OCI-LY1 (cell line): Measurements from ENCODE around the gene MTAP.

Experiments used
- H2AFZ ChIP-seq: fragments of 200-600 bp; sonication (generic), shearing (Covaris generic); 2 replicates; pipeline ENCODE4 v1.6.0; 2014; ENCODE audit warnings: antibody characterized with exemption, mild to moderate bottlenecking, low read length
- H3F3A ChIP-seq: fragments of 200-600 bp; sonication (generic), shearing (Covaris generic); 2 replicates; pipeline ENCODE4 v1.6.0; 2014; ENCODE audit warnings: mild to moderate bottlenecking, antibody characterized with exemption, low read length, moderate library complexity; ENCODE audit not compliant: insufficient read depth
- H3K27ac ChIP-seq: fragments of 200-600 bp; sonication (generic); 2 replicates; pipeline ENCODE4 v1.5.1; 2014; ENCODE audit warnings: low read length, mixed run types, mild to moderate bottlenecking, low read depth; ENCODE audit not compliant: poor library complexity, severe bottlenecking
- H3K27me3 ChIP-seq: fragments of 200-600 bp; sonication (generic); 2 replicates; pipeline ENCODE4 v1.6.0; 2014; ENCODE audit warnings: antibody characterized with exemption, mild to moderate bottlenecking, low read length, moderate library complexity; ENCODE audit not compliant: insufficient read depth
- H3K36me3 ChIP-seq: fragments of 200-600 bp; sonication (generic); 2 replicates; pipeline ENCODE4 v1.6.1; 2014; ENCODE audit warnings: mild to moderate bottlenecking, antibody characterized with exemption, low read length, moderate library complexity, mixed read lengths; ENCODE audit not compliant: insufficient read depth
- H3K4me1 ChIP-seq: fragments of 200-600 bp; sonication (generic); 2 replicates; pipeline ENCODE4 v1.5.1; 2014; ENCODE audit warnings: mild to moderate bottlenecking, low read length, moderate library complexity; ENCODE audit not compliant: insufficient read depth, severe bottlenecking
- H3K4me2 ChIP-seq: fragments of 200-600 bp; sonication (generic), shearing (Covaris generic); 2 replicates; pipeline ENCODE4 v1.6.1; 2014; ENCODE audit warnings: low read length
- H3K4me3 ChIP-seq: fragments of 200-600 bp; sonication (generic); 2 replicates; pipeline ENCODE4 v1.5.1; 2014; ENCODE audit warnings: low read length, low read depth, mild to moderate bottlenecking, mixed read lengths; ENCODE audit not compliant: poor library complexity, severe bottlenecking
- H3K79me2 ChIP-seq: fragments of 200-600 bp; shearing (Covaris generic); 2 replicates; pipeline ENCODE4 v1.6.1; 2016; ENCODE audit warnings: mixed run types, low read length, mixed read lengths; ENCODE audit not compliant: insufficient read depth
- H3K9ac ChIP-seq: fragments of 200-600 bp; sonication (generic), shearing (Covaris generic); 2 replicates; pipeline ENCODE4 v1.6.1; 2014; ENCODE audit warnings: mild to moderate bottlenecking, low read length, mixed read lengths
- H3K9me2 ChIP-seq: fragments of 200-600 bp; sonication (generic), shearing (Covaris generic); 2 replicates; pipeline ENCODE4 v1.6.1; 2014; ENCODE audit warnings: low read depth, mild to moderate bottlenecking, low read length, mixed read lengths
- H3K9me3 ChIP-seq: fragments of 200-600 bp; shearing (Covaris generic); 2 replicates; pipeline ENCODE4 v1.6.1; 2014; ENCODE audit warnings: low read length, mixed read lengths
- H4K20me1 ChIP-seq: fragments of 200-600 bp; sonication (generic), shearing (Covaris generic); 2 replicates; pipeline ENCODE4 v1.6.0; 2016; ENCODE audit warnings: mild to moderate bottlenecking, low read length; ENCODE audit not compliant: insufficient read depth
- CTCF ChIP-seq: fragments of 200-600 bp; sonication (generic), shearing (Covaris generic); IDR thresholded peaks from 2 replicates; pipeline ENCODE4 v1.5.1; 2017; ENCODE audit warnings: mild to moderate bottlenecking, antibody characterized with exemption, low read length, moderate library complexity, mixed read lengths
- EZH2 ChIP-seq: fragments of 200-600 bp; sonication (generic), shearing (Covaris generic); IDR thresholded peaks from 2 replicates; pipeline ENCODE4 v1.8.0; 2017; ENCODE audit warnings: borderline replicate concordance, mixed run types, mild to moderate bottlenecking, antibody characterized with exemption, low read length, moderate library complexity, mixed read lengths

The MTAP gene

GRCh38 chr9:21852754-21853153 is 50.3 kb downstream of the MTAP start:
- H3K4me1 ChIP-seq, result no peaks in the 10 kb centered on the region
- TF ChIP-seq EZH2 (no peak), CTCF (no peak)
- no peaks in the 10 kb centered on the region for H3K79me2 ChIP-seq
- H3K36me3 ChIP-seq, result peaks cover 88% of the 10 kb centered on the region
- H3K9me3 ChIP-seq, result no peaks in the 10 kb centered on the region
- H3K27ac ChIP-seq, result no peak overlapping the region
- no peak overlapping the region for H3K9ac ChIP-seq
- H3K4me3 ChIP-seq, result no peak overlapping the region
- H3K27me3 ChIP-seq, result no peaks in the 10 kb centered on the region
- no peak overlapping the region for H3K4me2 ChIP-seq
- no peaks in the 10 kb centered on the region for H3K9me2 ChIP-seq
- no peak overlapping the region for H2AFZ ChIP-seq
- no peaks in the 10 kb centered on the region for H4K20me1 ChIP-seq
- no peaks in the 10 kb centered on the region for H3F3A ChIP-seq

- Histone ChIP-seq H2AFZ (no peak overlapping the region), H3K27ac (no peak overlapping the region), H3K4me3 (no peak overlapping the region), H3K9ac (no peak overlapping the region), H3K9me3 (no peaks in the 10 kb centered on the region), H3K4me2 (no peak overlapping the region), H3K27me3 (no peaks in the 10 kb centered on the region), H3F3A (no peaks in the 10 kb centered on the region), H3K36me3 (peaks cover 88% of the 10 kb centered on the region), H4K20me1 (no peaks in the 10 kb centered on the region), H3K4me1 (no peaks in the 10 kb centered on the region), H3K9me2 (no peaks in the 10 kb centered on the region), H3K79me2 (no peaks in the 10 kb centered on the region)
- TF ChIP-seq EZH2 (no peak), CTCF (no peak)
Measured at GRCh38 chr9:21853414-21853813, 51.0 kb downstream of the MTAP start.

DNA sequence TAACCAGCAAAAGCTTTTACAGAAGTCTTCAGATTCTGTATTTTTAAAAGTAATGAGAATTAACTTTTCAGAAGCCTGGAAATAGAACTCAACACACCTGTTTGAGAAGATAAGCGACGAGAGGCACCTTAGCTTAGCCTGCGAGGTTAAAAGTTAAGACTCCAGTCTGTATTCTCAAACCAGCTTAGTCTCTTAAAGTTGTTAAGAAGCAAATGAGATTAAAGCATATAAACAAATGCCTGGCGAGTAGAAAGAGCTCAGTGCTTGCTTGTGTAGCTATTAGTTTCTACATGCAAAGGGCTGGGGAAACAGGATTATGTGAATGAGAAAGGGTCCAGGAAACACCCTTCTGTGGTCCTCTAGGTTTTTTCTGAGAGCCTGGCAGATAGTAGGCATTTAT is 51.7 kb downstream of the MTAP start:
- no peaks in the 10 kb centered on the region for H3K27me3 ChIP-seq
- no peak overlapping the region for H3K4me2 ChIP-seq
- H3K9me3 ChIP-seq, result no peaks in the 10 kb centered on the region
- no peak overlapping the region for H3K4me3 ChIP-seq
- no peak overlapping the region for H3K27ac ChIP-seq
- H3K79me2 ChIP-seq, result no peaks in the 10 kb centered on the region
- H2AFZ ChIP-seq, result no peak overlapping the region
- TF ChIP-seq CTCF, result no peak
- TF ChIP-seq EZH2, result no peak
- H4K20me1 ChIP-seq, result no peaks in the 10 kb centered on the region
- H3K9ac ChIP-seq, result no peak overlapping the region
- peaks cover 88% of the 10 kb centered on the region for H3K36me3 ChIP-seq
- H3K4me1 ChIP-seq, result no peaks in the 10 kb centered on the region
- H3K9me2 ChIP-seq, result no peaks in the 10 kb centered on the region
- no peaks in the 10 kb centered on the region for H3F3A ChIP-seq
